GM18517 (cell line): ENCODE data around the gene EZH1.

ENCODE experiments used
- ATAC-seq: cut with Tn5 transposase; IDR thresholded peaks from one replicate; pipeline ENCODE4 v1.9.1; 2021; ENCODE audit warnings: mild to moderate bottlenecking, moderate library complexity; ENCODE audit not compliant: unreplicated experiment

Gene EZH1

DNA sequence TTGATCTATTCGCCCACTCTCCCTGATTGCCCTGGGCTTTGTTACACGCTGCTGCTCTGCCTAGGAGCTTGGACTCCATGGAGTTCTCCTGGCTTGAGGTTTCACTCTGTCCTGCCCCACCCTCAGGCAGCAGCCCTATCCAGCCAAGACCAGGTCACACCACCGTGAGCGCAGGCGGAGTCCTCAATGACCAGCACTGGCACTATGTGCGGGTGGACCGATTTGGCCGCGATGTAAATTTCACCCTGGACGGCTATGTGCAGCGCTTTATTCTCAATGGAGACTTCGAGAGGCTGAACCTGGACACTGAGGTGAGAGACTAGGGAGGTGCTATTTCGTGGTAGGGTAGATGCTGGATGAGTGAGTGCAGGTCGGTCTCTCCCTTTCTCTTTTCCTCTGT lies 59.0 kb downstream of the EZH1 start:
- ATAC-seq = no peak

DNA sequence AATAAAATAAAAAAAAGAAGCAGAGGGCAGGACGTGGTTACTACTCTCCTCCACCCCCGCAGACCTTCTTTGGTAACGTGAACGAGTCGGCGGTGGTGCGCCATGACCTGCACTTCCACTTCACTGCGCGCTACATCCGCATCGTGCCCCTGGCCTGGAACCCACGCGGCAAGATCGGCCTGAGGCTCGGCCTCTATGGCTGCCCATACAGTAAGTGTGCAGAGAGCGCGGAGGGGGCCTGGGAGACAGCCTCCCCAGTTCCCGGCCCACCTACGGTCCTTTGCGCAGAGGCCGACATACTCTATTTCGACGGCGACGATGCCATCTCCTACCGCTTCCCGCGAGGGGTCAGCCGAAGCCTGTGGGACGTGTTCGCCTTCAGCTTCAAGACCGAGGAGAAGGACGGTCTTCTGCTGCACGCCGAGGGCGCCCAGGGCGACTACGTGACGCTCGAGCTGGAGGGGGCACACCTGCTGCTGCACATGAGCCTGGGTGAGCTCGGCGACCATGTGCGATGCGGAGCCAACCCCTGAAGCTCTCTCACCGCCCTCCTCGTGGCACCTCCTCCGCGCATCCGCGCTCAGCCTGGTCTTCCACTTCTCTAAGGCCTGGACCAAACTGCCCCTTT lies 59.8 kb downstream of the EZH1 start:
- ATAC-seq = no peak

DNA sequence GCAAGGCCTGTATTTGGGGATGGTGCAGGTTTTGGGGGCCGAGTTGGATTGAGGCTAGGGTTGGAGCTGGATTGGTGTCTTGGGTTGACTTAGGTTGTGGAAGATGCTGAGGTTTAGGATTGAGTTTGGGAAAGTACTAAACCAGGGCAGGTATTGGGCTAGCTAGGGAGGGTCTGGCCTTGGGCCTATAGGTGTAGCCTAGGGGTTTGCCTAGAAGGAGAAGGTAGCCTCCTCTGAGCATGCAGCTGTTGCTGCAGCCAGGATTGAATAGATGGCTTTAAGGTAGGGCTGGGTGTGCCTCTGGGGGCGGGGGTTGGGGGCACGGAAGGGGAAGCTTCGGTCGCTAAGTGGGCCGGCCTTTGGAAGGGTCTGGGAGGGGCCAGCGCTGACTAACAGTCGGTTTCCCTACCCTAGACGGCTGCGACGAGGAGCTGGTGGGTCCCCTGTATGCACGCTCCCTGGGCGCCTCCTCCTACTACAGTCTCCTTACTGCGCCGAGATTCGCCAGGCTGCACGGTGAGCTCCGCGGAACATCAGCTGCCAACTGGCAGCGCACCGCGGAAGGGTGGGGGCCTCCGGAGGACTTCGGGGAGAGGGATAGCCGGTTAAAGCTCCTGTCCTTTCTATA lies 61.3 kb downstream of the EZH1 start:
- ATAC-seq = no peak

DNA sequence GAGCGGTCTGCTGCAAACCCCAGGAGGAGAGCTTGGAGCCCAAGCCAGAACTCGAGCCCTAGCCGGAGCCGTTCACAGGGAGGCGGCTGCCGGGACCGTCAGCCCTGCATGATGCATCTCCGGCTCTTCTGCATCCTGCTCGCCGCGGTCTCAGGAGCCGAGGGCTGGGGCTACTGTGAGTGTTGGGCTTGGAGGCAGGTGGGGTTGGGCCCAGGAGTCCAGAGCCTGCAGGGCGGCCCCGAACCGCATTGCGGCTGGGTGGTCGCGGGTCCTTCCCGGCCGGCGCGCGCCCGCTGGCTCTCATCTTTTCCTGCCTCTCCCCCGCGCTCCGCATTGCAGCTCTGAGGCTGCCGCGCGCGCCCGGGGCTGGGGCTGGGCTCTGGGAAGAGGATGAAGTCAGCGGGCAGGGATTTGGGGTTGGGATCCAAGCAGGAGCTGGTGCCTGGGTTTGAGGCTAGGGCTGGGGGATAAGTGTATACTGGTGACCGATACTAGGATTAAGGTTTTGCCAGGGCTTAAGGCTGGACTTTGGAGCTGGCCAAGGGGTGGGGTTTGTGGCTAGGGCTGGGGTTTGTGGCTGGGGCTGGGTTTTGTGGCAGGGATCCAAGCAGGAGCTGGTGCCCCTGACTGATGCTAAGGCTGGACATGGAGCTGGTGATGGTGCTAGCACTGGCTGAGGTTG lies 62.0 kb downstream of the EZH1 start:
- no peak for ATAC-seq

DNA sequence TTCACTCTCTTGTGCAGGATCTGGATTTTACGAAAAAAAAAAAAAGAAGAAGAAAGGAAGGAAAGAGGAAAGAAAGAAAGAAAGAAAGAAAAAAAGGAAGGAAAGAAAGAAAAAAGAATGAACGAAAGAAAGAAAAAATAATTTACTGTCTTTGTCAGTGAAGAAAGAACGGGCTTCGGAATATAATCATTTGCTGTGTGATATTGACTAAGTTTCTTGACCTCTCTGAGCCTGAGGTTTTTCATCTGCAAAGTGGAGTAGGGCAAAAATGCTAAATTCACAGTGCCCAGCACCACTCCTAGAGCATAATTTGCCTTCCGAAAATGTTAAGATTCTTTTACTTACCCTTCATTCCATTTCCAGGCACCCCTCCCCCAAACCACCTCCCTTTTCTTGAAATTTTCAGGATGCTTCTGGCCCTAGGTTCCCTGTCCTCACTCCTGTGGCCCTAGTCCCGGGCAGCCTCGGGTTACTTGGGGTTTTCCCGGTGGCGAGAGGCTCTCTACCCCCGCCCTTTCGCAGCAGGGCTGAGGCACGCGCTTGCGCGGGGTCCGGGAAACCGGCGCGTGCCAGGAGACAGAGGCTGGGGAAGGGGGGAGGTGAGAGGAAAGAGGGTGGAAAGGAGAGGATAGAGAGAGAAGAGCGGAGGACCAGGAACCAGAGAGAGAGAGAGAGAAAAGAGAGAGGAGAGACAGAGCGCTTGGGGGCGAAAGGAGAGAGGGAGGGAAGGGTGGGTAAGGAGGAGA lies 62.7 kb downstream of the EZH1 start, which contains the start of gene CNTNAP1:
Gene CNTNAP1, plus strand, starts transcription at position 556 of the 746 bp plus-strand sequence. CDS start 299 bp downstream, outside the sequence.
- ATAC-seq = no peak

DNA sequence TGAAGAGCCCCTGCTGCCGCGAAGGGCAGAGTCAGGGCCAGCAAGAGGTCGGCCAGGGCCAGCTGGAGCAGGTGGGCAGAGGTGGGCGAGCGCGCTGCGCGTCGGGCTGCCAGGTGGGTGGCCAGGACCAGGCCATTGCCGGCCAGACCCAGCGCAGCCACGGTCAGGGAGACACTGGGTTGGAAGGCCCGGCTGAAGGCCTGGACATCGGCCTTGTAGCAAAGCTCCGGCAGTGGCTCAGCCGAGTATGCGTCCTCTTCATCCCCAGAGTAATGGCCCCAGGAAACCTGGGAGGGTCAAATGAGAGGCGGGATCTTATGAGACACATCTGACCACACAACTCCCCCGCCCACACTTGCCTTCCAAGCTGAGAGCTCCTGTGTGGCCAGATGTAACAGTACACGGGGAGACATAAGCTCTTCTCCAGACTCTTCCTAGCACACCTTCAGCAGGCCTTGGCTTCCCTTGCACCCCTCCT lies 64.5 kb downstream of the EZH1 start:
- ATAC-seq = no peak

DNA sequence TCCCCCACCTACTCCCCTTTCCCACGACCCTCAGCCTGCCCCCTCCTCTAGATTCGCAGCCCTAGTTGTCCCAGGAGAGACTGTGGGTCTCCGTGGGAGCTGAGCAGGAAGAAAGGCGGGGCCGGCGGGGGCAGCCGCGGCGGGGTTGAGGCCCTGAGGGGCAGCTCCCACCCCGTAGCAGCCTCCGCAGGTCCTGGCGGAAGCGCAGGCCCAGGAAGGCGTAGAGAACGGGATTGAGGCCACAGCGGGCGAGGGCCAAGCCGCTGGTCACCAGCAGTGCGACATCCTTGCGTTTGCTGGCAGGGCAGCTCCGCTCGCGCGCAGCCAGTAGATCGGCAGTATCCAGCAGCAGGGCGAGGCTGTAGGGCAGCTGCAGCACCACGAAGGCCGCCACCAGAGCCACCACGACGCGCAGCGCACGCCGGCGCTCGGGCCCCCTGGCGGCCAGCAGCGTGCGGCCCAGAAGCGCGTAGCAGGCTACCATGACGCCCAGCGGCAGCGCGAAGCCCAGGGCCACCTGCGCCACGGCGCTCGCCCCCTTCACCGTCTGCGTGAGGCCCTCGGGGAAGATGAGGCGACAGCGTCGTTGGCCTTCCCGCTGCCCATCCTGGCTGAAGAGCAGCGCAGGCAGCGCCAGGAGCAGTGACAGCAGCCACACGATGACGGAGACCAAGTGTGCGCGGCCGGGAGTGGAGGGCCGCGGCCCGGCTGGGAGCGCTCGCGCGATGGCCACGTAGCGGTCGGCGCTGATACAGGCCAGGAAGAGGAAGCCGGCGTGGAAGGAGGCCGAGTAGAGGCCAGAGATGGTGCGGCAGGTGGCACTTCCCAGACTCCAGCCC lies 65.1 kb downstream of the EZH1 start:
- ATAC-seq = no peak

DNA sequence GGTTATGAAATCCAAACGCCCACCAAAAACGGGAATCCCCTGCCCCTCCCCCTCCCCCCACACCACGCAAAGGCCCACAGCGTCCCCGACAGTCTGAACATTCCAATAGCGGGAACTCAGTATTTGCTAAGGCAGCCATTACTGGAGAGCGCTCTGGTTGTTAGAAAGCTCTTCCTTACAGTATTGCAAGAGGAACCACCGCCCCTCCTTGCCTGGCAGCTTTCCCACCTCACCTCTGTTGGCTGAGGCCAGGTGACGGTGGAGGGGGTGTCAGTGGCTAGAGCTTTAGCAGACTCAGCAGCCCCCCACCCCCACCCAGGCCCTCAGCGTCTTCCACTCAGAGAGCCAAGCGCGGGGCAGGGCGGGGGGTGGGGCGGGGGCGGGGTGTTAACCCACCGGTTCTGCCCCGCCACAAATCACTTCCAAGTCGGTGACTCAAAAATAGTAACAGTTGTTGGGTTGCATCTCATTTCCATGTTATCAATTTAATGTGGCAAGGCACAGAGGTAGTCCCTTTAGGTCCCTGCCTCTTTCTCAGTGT lies 65.8 kb downstream of the EZH1 start:
- ATAC-seq = no peak

DNA sequence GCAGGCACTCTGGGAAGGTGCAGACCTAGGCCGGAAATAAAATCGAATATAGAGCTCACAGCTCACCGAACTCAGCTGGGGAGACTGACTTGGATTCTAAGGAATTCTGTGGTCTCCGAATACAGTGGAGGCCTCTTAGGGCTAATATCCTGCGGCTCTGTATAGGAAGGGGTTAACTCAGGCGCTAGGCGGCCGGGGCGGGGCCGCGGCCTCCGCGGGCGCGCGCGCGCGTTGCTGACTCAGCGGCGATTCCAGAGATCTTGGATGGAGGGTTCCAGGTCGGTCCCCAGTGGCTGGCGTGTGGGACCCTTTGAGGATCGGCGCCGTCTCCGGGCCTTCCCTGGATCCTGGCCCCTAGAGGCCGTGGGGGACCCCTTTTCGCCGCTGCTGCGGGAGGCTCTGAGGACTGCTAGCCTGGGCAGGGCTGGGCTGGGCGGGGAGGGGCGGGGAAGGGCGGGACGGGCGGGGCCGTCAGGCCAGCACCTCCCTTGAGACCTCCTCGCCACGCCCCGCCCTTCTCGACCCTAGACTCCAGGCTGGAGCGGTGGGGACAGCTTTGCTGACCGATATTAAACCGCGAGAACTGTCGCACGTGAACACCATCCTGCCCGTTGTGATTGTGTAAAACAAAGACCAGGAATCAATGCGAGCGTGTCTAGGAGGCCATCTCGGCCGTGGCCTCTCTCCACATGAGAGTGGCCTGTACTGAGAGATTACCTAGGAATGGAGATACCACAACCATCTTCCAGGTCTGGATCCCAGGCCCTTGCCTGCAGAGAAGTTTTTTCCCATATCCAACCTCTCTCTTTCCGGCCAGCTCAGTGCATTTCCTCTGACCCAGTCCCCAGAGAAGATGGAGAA lies 66.7 kb downstream of the EZH1 start:
- ATAC-seq = peak; percentile 25

DNA sequence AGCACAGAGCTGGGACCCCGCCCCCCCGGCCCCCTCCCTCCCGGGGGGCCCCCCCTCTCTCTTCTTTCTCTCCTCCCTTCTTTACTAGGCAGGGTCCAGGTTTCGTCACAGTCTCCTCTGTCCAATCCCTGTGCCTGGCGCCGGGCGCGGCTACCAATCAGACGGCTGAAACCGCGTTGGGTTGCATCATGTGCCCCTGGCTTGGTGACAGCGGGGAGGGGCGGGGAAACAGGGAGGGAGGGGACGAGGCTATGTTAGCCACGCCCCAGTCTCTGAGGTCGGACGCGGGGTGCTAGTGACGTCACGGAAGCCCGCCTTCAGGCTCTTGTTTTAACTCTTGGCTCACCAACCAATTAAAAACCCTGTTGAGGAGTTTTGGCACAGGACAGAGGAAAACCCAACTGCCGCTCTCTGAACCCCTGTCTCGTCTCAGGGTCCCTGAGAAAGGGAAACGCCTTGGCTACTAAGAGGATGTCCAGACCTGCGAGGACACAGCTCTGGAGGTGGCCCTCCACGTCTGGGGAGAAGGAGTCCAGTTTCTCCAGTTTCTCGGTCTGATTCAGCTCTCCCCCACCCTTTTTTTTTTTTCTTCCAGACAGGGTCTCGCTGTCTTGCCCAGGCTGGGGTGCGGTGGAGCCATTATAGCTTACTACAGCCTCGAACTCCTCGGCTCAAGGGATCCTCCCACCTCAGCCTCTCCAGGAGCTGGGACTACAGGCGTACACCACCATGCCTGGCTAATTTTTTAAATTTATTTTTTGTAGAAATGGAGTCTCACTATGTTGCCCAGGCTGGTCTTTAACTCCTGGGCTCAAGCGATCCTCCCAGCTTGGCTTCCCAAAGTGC lies 67.6 kb downstream of the EZH1 start:
- peak; percentile 63 for ATAC-seq

DNA sequence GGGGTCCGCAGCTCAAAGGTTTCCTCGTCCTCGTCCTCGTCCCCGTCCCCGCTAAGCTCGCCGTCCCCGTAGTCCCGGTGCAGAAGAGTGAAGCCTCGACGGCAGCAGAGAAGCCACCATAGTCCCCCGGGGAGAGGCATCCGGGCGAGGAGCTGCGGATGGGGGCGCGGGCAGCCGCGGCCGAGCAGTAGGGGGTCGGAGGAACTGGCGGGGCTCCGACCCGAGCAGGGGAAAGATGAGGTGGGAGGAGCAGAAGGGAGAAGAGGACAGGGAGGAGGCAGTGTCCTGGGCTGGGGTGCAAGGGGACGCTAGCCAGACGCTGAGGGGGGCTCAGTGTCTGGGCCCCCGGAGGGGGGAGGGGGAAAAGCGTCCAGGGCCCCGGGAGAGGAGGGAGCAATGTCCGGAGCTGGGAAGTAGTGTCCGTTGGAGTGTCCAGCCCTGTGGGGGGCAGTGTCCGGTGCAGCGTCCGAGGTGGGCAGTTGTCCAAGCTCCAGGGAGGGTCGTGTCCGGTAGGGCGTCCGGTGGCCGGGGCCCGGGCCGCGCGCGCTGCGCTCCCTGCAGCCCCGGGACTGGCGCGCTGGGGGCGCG lies 68.3 kb downstream of the EZH1 start, which contains the start of gene PLEKHH3:
Gene PLEKHH3, minus strand, starts transcription at position 571 of the 588 bp plus-strand sequence. Its CDS starts 431 bp downstream, at position 140.
- no peak for ATAC-seq

DNA sequence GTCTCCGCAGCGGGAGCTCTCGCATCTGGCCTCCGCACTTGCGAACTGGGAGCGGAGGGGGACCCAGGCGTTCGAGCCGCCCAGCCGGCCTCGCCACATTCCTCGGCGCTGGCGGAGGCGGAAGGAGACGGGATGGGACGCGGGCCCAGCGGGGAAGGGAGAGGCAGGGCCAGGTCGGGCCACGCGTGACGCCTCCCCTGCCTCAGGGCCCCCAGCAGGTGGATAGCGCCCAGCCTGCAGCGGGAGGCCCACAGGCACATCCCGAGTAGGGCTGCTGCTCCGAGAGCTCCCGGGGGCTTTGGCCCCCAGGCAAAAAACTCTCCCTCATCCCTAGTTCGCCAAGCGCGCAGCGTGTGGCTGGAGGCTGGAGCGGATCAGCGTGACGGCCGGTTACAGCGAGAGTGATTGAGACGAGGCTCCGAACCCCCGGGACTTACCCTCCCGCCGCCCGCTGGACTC lies 68.8 kb downstream of the EZH1 start:
- no peak for ATAC-seq

DNA sequence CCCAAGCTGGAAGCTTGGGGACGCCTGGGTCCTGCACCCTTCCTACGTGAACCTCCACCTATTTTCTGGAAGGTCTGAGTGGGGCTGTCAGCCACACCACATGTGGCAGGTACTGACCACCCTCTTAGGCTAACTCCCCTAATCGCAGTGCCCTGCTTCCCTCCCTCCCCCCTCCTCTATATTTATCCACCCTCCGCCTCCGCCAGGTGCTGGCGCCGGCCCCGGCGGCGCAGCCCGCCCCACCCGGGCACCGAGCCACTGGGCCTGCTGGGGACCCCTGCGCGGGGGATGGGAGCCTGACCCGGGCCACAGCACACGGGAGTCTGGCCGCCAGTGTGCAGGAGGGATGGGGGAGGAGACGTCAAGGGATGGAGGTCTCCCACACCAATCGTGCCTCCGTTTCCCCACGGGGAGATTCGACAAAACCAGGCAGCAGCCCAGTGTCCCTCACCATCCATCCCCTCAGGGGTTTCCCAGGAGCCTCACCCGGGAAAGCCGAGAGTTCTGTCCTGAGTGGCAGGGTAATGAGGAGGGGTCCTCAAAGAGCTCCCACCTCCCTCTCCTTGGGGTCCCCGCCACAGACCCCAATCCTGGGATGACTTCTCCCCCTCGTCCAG lies 69.4 kb downstream of the EZH1 start:
- ATAC-seq = no peak

DNA sequence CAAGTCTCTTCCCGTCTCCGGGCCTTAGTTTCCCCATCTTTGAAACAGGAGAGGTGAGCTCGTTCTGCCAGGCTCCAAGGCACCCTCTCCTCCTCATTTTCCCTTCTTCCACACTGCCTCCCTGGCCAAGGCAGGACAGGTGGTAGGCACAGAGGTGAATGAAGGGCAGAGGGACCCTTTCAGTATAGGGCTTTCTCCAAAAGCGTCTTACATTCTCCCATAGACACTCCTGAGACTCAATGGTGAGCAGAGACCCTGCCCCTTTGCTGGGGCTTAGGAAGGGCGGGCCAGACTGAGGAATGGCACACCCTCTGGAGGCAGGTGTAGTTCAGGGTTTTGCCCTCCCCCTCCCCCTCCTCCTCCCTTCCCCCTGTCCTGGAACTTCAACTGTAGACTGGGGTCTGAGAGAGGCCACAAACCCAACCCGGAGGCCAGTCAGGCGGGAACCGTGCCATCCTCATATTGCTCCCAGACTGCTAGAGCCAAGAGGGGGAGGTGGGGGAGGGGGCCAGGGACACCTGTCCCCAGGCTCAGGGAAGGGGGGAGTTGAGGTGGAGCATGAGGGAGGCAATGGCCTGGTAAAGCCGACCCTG lies 70.0 kb downstream of the EZH1 start:
- ATAC-seq = no peak

DNA sequence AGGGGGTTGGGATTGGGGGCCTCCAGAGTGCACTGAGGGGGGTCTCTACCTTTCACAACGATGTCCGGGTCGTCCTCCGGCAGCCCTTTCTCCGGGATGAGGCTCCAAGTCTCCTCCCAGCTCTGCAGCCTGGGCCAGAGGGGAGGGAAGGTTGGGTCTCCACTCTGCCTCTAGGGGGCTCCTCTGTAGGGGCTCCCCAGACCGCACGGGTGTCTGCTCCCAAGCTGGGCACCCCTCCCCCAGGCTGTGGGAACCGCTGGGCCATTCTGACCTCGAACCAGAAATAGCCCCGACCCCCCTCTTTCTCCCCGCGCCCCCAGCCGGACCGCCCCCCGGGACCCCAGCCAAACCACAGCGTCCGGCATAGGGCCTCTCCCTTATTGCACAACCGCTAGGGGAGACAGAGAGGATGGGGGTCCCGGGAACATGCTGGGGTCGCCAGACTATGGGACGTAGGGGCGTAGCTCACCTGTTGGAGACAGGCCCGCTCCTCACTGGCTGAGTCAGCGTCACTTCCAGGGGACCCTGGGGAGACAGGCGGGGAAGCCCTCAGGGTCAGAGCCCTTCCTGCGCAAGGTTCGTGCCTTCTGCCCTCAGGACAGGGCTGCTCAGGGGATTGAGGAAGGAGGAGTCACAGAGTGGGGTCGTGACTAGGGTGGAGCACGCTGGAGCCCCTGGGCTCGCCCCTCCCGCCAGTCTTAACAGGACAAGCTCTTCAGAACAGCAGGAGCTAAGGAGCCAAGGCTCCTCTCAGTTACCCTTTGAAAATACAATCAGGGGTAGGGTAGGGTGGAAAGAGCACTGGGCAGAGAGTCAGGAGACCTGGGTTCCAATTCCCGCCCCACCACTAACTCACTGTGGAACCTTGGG lies 70.7 kb downstream of the EZH1 start:
- no peak for ATAC-seq
